Amniotic stem cell (primary cell): ENCODE results near the gene IRS2.

Source experiments
- DNase-seq: peaks from one replicate; lab custom pipeline; 2025; lab: John Stamatoyannopoulos, UW

The IRS2 gene

DNA sequence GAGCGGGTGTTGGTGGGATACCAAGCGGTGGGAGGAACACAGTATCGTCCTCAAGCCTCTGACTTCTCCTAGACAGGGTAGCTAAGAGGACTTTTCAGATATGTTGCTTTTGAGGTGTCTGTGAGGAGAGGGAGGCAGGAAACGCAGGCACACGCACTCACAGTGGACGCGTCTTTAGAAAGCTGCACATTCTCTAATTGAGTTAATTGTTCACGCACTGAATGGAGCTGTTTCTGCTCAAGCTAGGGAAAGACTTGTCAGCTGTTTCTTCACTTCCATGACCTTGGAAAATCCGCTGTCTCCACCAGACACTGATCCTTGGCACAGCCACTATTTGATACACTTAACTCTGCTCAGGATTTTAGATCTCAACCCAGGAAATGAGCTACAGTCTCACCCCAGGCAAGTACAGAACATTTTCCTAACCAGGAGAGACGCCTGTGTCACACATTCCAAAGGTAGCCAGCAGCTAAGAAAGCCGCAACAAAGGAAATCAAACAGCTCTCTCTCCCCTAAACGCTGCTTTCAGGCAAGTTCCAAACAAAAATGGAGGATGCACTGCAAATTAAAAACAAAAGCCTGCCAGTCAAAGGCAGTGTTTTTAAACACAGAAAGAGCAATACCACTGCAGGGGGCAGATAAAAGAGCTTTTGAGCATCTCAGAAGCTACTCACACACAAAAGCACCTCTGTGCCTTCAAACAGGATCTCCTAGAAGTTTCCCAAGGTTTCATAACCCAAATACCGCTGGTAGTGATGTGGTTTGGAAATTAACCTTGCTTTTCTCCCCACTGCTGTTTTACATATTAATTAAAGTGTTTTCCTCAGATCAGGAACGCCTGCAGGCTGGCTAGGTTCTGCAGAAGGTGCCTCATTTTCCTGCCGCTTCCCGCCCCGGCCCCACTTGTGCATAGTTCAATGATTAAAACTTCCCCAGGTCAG lies 57.3 kb downstream of the IRS2 start:
- DNase-seq: no peak

DNA sequence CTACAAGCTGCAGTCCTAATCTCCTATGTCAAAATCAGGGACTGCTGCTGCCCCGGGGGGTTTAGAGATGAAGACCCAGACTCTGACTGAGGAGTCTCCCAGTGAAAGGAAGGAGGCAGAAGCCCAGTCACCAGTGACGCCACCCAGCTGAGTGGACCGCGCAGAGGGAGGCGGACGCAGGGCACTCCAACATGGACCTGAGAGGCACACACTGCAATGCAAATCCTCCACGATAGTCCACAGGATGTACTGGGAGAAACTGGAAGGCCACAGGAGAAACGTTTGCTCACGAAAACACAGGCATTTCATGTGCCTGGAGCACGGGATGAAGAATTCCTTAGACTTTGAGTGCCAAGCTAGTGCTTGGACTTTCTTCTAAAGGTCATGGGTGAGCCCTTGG lies 58.3 kb downstream of the IRS2 start:
- DNase-seq: no peak

DNA sequence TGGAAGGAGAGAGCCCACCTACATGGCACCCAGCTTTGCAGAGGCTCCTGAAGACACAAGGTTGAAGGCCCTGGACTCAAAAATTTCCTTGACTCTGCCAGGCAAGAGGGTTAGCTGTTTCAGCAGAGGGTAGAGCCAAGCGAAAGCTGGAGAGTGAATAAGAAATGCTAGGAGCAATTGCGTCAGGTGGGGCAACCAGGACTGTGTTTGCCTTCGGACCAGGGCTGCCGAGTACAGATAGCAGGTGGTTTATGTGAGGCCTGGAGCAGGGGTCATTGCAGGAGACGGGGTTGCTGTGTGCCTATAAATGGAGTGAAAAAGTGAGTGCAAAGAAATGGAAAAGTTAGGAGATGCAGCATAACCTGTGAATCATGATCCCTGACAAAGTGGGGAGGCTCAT lies 59.1 kb downstream of the IRS2 start:
- DNase-seq: no peak

DNA sequence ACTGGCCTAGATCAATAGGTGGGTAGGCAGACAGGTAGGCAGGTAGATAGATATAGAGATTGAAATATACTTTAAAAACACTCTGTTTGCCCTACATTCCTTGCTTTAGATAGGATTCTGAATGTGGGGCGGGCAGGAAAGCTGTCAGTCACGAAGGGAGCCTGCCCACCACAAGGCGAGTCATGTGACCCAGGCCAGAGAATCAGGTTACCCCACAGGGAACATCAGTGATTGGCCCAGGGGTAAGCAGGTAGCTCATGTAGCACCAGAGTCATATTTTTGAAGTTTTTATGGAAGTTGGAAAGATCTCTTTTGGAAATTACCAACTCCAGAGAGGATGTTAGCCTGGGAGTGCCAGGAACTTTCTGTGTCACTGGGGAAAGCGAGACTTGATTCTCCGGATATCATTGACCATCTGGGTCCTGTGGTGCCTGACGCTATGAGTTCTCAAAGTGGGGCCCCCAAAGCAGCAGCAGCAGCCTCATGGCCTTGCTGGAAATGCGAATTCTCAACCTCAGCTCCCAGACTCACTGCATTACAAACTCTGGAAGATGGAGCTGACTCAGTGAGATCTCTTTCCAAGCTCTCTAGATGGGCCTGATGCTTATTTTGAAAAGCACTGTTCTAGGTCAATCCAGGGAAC lies 60.3 kb downstream of the IRS2 start:
- no peak for DNase-seq

DNA sequence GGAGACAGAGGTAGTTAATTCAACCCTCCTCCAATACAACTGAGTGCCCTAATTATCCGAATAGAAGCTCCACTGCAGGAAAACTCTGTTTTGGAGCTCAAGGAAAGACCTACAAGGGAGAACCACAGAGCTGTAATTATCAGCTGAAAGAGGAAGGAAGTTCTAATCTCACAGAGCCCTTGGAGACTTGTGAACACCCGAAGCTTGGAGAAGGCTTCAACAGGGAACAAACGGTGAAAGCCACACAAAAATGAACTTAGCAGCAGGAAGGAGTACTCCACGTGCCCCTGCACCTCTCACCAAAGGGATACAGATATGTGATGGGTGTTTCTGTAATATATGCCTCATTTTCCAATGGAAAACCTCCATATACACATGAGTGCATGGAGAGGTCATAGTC lies 61.1 kb downstream of the IRS2 start:
- DNase-seq: no peak

DNA sequence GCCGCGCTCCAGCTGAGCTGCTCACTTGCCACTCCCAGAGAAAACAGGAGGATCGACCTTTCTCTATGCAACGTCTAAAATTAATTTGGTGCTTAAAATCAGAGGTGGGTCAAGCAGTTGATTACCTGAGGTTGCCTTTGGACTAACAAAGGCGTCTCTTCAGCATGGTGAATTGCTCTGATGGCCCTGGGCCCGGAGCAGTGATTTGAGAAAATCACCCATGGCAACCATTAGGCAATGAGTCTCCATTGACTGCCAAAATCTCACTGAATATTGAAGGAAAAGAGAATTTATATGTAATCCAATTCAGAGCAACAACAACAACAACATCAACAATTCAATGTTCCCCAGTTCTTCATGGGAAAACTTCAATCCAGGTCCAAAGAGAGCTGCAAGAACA lies 61.8 kb downstream of the IRS2 start:
- no peak for DNase-seq

DNA sequence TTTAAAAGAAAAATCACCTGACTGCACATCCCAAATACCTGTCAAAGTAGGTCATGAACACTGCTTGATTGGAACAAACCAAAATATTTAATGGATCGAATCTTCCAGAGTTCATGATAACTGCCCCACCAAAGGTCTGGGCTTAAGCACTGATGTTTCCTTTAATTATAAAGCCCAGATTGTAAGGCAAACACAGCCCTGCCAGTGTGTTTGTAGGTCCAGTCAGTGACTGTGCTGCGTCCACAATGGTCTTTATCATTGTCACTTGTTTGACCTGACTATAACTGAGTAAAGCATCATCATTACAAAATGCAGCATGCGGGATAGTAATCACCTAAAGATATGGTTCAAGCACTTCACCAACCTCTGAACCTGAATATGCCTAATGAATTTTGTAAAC lies 63.3 kb downstream of the IRS2 start:
- DNase-seq: no peak

DNA sequence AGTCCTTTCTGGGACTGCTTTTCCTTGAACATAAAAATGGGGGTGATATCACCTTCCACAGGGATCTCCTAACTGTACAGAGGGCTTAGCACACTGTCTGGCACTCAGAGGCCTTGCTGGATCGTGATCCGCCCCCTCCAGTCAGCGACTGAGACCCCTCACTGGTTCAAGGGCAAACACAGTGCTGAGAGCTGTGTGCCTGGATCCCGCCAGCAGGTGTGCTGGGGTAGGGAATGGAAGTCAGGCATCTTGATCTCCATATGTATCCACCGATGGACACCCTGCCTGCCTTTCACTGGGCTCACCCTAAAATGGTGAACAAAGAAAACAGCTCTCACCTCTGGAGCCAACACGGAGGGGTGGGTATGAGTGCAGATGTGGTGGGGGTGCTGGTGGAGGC lies 64.3 kb downstream of the IRS2 start:
- no peak for DNase-seq

DNA sequence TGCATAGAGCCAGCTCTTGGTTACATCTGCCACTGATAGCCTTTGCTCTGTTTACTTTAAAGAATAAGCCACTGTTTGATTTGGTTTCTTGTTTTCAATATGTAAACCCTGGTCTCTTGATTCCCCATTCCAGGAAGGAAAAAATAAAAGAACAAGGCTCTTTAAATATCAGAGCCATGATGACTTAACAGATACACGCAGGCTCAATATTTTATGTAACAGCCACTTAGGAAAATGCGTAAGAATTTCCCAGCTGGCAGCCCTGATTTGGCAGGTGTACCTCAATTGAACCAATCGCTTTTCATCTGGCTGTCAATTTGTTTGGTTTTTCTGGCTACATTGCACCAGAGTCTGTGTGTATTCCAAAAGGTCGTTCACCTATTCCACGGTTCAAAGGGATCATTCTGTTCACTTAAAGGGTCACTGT lies 65.6 kb downstream of the IRS2 start:
- no peak for DNase-seq

DNA sequence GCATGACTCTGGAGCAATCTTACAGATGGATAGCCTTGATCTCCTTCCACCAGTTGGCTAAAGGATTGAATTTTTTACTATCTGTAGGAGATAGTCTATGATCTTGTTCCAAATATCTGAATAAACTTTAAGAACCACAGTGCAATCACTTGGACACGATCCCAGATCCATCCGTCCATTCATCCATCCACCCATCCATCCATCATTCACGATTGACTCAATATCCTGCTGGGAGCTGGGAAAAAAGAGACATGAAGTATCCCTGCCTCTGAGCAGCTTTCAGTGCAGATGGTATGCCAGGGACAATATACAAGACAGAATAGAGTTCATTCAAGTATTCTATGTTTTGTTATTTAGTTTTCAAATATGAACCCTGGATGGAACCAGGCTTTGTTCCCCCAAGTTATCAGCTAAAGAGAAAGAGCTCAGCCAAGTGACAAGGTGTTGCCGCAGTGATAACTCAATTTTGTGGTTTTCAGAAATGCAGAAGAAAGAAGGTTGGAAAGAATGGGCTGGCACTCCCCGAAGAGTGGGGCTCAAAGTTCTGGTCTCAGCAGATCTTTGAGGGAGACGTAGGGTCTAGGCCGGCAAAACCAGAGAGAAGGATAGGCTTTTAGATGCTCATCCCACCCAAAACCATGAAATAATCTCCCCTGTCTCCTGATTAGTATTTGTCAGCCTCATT lies 66.3 kb downstream of the IRS2 start:
- no peak for DNase-seq

DNA sequence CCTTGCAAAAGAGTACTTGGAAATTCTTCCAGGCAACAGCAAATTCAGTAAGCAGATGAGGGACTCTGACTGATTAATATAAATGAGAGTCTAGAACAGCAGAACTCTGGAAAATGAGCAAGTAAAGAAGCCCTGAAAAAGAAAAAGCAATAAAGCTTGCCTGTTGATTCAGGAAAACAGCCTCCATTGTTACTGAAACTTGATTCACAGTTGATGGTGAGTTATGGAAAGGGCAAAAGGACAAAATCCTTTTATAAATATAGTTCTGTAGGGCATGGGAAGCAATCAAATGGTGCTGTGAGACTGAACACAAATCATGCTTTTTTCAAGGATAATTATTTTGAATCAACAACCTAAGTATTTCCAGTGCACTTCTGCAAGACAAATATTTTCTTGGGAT lies 67.7 kb downstream of the IRS2 start:
- DNase-seq: no peak

DNA sequence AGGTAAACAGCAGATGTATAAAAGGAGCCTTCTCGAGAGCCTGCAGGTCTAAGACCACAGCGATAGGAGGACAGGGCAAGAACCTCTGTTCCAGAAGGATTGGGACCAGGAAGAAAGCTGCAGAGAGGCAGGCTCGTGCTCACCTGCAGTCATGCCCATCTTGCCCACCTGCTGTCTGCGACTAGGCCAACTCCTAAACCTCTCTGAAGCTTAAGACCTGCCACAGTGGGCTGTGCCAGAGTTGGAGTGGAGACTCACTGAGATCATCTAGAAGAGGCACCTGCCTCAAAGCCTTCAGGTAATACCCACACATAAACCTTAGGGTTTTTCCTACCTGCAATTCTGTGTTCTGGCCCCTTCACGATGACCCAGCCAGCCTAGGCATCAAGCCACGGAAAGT lies 68.7 kb downstream of the IRS2 start:
- no peak for DNase-seq

DNA sequence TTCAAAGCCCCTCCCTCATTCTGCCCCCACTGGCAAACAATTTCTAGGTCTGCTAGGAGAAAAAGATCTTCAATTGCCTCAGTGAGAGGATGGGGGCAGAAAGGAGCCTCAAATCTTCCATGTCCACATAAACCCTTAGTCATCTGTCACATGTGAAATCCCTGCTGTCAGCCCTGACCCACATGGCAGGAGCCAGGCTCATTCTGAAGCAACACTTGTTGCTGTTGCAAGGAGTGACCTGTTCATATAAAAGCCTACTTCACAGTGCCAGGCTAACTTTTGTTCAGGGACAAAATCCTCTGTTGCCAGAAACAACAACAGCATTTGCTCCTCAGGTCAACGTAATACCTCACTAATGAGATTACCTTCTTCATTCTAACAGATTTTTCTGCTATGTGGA lies 70.5 kb downstream of the IRS2 start:
- no peak for DNase-seq

DNA sequence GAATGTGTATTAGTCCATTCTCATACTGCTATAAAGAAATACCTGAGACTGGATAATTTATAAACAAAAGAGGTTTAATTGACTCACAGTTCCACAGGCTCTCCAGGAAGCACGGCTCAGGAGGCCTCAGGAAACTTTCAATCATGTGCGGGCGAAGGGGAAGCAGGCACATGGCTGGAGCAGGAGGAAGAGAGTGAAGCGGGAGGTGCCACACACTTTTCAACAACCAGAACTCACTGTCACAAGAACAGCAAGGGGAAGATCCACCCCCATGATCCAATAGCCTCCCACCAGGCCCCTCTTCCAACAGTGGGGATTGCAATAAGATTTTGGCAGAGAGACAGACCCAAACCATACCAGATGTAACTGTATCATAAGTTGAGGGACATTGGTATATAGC lies 72.7 kb downstream of the IRS2 start:
- no peak for DNase-seq

DNA sequence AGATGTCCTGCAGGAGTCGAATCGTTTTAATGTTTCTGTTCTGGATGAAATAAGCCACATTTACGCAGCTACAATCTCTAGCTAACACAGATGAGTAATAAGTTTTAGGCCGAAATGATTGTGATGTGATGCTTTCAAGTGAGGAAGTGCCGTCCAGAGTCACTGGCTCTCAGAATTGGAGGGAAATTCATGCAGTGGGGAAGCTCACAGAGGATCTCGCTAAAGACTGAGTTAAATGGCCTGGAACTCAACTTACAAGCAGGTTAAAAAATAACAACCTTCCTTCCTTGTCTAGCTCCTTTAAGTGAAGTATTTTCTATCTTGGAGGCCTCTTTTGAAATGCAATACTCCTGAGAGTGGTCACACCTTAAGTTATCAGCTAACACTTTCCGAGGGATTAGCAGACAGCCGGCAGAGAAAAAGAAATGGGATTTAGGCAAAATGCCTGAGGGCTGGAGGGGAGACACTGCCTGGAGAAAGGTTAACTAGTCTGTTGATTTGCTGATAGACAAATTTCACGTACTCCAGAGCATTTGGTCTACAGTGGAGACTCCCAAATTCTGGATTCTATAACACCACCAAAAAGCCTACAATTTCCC lies 74.2 kb downstream of the IRS2 start:
- DNase-seq: no peak

DNA sequence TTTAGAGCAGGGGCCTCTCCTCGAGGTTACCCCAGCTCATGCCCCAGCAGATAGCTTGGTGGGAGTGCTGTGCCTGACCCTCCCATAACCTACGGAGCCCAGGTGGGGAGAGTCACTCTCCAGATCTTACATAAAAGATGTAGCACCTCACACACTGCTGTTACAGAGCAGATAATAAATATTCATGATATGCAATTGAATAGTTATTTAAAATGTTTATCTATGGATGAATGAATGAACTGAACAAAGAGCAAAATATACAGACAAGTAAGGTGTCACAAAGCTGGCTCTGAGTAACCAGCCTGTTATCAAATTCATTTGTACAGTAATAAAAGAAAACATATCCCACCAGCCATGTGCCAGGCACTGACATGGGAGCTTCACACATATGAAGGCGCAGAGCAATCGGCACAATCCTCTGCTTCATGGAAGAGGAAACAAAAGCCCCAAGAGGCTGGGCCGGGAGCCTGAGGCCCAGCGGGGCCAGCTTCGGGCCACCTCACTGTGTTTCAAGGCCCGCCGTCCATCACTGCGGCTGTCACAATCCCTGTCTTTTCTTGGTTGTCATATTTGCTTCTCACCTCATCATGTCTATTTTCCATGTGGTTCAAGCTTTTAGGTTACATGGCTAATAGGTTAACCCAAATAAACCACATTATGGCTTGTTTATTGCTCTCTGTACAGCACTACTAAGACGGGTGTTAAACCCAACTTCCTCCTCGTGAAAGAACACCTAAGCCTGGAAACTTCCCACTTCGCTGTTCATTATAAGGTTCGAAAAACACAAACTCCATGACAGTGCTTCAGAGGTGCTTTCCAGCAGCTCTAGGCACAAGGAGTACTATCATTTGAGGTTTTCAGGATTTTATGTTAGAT lies 78.4 kb downstream of the IRS2 start:
- no peak for DNase-seq

DNA sequence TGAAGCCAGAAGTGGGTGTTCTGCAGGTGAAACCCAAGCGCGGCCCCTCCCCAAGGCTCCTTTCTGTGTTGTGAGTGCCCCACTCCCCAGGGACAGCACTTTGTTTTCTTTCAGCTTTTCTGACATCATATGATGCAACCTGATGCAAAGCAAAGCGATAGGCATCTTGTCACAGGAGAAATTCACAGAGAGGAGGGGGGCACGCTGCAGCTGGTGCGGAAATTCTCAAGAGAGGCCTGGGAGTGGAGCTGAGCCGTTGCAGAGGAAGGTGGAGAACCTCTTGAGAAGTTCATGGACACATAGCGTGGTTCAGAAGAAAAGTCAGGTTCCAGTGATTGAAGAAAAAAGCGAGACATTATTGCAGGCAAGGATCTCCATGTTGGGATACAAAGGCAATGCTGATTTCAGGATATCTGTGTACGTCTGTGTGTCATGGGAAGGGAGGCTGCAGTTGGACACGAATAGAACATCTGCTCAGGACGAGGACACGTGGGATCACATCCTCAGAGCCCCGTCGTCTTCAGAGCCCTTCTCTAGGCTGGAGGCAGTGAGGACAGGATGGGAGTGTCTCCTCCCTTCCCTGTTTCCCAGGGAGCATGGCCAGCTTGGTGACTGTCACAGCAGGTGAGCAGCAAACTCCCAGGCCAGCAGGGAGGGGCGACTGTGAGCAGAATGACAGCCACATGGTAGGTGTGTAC lies 79.2 kb downstream of the IRS2 start:
- DNase-seq: no peak

DNA sequence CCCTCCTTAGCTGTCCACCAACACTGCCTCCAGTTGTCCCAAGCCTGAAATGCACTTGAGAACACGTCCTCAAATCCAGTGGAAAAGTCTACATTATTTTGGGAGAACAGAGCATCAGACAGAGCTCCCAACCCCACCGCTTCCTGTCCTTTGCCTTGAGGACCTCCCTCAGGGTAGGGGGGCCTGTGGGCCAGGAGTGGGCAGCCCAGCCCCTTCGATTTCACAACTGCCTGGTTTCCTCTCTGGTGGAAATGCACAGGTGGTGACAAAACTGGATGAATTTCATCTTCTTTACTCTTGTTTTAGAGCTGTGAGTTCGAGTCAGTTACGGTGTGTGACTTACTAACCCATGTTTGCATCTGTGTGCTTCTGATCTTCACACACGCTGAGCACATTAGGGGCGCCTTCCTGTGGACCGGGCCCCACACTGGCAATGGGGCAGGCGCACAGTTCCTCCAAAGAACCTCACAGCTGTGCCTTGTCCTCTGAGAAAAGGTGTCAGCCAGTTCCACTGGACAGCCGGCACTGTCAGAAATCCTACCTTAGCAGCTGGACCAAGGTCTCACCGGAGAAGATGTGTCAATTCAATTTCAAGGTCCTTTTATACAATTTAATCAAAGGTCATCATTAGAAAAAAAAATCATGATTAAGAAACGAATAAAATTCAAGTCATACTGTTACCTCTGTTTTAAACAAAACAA lies 80.2 kb downstream of the IRS2 start:
- no peak for DNase-seq

DNA sequence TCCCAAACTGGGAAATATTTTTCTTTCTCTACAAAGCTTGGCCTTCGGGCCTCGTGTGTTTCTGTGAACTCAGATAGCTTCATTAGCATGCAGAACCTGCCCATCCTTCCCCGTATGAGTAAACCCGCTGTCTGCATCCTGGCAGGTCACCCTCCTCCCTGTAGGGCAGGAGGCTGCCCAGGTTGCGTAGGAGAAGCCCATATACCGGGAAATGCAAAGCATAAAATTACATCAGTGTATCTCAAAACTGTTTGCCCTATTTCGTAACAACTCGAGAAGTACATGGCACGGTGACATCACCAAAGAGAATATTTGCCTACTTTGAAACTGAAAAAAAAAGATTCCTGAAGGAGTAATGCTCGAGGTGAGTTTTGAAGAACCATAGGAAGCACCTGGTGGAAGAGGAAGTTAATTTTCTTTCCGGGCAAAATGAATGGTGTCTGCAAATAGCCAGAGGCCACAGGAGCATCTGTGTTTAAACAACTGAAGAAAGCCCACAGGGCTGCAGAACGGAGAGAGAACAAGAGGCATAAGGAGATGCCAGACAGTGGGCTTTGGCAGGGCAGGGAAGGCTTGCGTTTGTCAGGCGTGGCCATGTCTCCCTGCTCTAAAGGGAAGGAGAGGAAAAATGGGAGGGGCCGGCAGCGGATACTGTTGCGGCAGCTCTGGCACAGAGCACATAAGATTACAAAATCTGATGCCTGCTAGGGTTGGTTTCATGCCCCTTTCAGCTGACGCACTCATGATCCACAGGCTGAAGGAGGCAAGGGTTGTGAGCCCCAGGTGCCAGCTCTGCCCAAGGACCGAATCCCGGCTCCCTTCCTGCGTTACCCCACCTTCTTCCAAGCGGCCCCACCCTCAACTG lies 81.4 kb downstream of the IRS2 start:
- no peak for DNase-seq
